ENCODE measurements around the gene SERPIND1.
"Not testable (repeated sequence)": the region's sequence is repeated elsewhere in the genome, so short reads cannot be mapped to it uniquely, and the experiment has no call there.

The SERPIND1 gene

GRCh38 chr22:20746431-20747189 is 27.3 kb upstream of the SERPIND1 start:
- DNase-seq, result no peak

- DNase-seq, result no peak
Measured at GRCh38 chr22:20747223-20747622, 26.7 kb upstream of the SERPIND1 start.

GRCh38 chr22:20748082-20748481 is 25.8 kb upstream of the SERPIND1 start:
- no peak for DNase-seq

GRCh38 chr22:20748731-20749428 is 25.0 kb upstream of the SERPIND1 start:
- peak in 4 of 58 donors; percentile 12 to 56 (median 30) for DNase-seq

- peak in 3 of 58 donors; percentile 13 to 42 (median 18) for DNase-seq
Measured at GRCh38 chr22:20749453-20749852, 24.5 kb upstream of the SERPIND1 start.

- peak in 33 of 58 donors; percentile 14 to 80 (median 36) for DNase-seq
Measured at GRCh38 chr22:20750461-20751184, 23.3 kb upstream of the SERPIND1 start.

- peak in 1 of 58 donors; percentile 21 for DNase-seq
Measured at GRCh38 chr22:20751185-20751851, 22.6 kb upstream of the SERPIND1 start.

- DNase-seq, result no peak
Measured at GRCh38 chr22:20752104-20752741, 21.7 kb upstream of the SERPIND1 start.

GRCh38 chr22:20752873-20753272 is 21.0 kb upstream of the SERPIND1 start:
- DNase-seq, result no peak

GRCh38 chr22:20756846-20757245 is 17.1 kb upstream of the SERPIND1 start:
- DNase-seq, result no peak

GRCh38 chr22:20758688-20759087 is 15.2 kb upstream of the SERPIND1 start:
- no peak for DNase-seq

- no peak for DNase-seq
Measured at GRCh38 chr22:20760084-20760483, 13.8 kb upstream of the SERPIND1 start.

GRCh38 chr22:20761536-20761935 is 12.4 kb upstream of the SERPIND1 start:
- DNase-seq, result no peak

GRCh38 chr22:20762233-20762796 is 11.6 kb upstream of the SERPIND1 start:
- DNase-seq, result no peak

- DNase-seq, result no peak
Measured at GRCh38 chr22:20763630-20764470, 10.1 kb upstream of the SERPIND1 start.

GRCh38 chr22:20764471-20764720 is 9.5 kb upstream of the SERPIND1 start:
- no peak for DNase-seq

GRCh38 chr22:20764729-20765128 is 9.2 kb upstream of the SERPIND1 start:
- no peak for DNase-seq

GRCh38 chr22:20765938-20766337 is 8.0 kb upstream of the SERPIND1 start:
- DNase-seq, result no peak

- no peak for DNase-seq
Measured at GRCh38 chr22:20766530-20766929, 7.4 kb upstream of the SERPIND1 start.

GRCh38 chr22:20769496-20769826 is 4.5 kb upstream of the SERPIND1 start:
- not testable (repeated sequence) for DNase-seq

All from anterior cingulate cortex (tissue), 58 donors.